Measurements from ENCODE around the gene C1orf174. TPM values are rescaled to one million over a fixed set of nuclear protein-coding genes. Genes with fewer than 3 reads are reported as not detected.
A peak's percentile ranks its signal among the peaks of the same experiment; 100 is the strongest.

The C1orf174 gene
- total RNA-seq, 2 experiments from 2014 or later: 24.1 to 25.5 TPM

GRCh38 chr1:3857791-3858129 is 42.3 kb downstream of the C1orf174 start:
- CTCF ChIA-PET: interaction anchor here (0.7 to 2.2 kb wide), 8 partner anchors 20 to 88 kb away, joined by 3 to 17 read pairs (median 7); partner anchors contain the start of genes C1orf174 and LRRC47
- H3K4me3 Mint-ChIP-seq: peak overlapping the region; percentile 83
- H3K4me1 Mint-ChIP-seq: peaks cover 33% of the 10 kb centered on the region
- POLR2A ChIA-PET: interaction anchor here (1.0 to 2.5 kb wide), 7 partner anchors 26 to 62 kb away, joined by 3 to 21 read pairs (median 3); partner anchors contain the start of genes C1orf174 and LRRC47
- no peaks in the 10 kb centered on the region for H3K9me3 Mint-ChIP-seq
- DNase-seq: no peak
- H3K36me3 Mint-ChIP-seq (ENCODE audit: low read depth): peaks cover 5% of the 10 kb centered on the region
- H3K27me3 Mint-ChIP-seq: no peaks in the 10 kb centered on the region
- H3K27ac Mint-ChIP-seq: no peak overlapping the region

GRCh38 chr1:3856923-3857790 is 42.9 kb downstream of the C1orf174 start, which contains the start of the genes CEP104 and DFFB:
Gene CEP104 (minus strand): TSS chr1:3857211. CDS start chr1:3852407, 4,804 bp downstream.
Gene DFFB (plus strand): TSS chr1:3857476. CDS start chr1:3857604, 128 bp downstream.
- H3K4me1 Mint-ChIP-seq: peaks cover 33% of the 10 kb centered on the region
- H3K27ac Mint-ChIP-seq: peak within 1 kb of the TSS; percentile 72
- H3K36me3 Mint-ChIP-seq (ENCODE audit: low read depth): peaks cover 5% of the 10 kb centered on the region
- H3K4me3 Mint-ChIP-seq: peak within 1 kb of the TSS; percentile 84
- no peaks in the 10 kb centered on the region for H3K9me3 Mint-ChIP-seq
- peak; percentile 97 for DNase-seq
- H3K27me3 Mint-ChIP-seq: no peaks in the 10 kb centered on the region
- ChIA-PET CTCF (interaction anchor here (0.7 to 2.2 kb wide), 9 partner anchors 20 to 366 kb away, joined by 3 to 17 read pairs (median 6); partner anchors contain the start of genes C1orf174 and LRRC47), POLR2A (interaction anchor here (1.0 to 2.5 kb wide), 8 partner anchors 26 to 61 kb away, joined by 3 to 21 read pairs (median 3); partner anchors contain the start of genes C1orf174 and LRRC47)

- CTCF ChIA-PET: no interaction called here
- H3K27ac Mint-ChIP-seq: no peak overlapping the region
- no peaks in the 10 kb centered on the region for H3K27me3 Mint-ChIP-seq
- DNase-seq: no peak
- POLR2A ChIA-PET: interaction anchor here (1.1 kb wide), 1 partner anchor 57 kb away, joined by 3 read pairs; the partner anchor contains the start of gene LRRC47
- no peaks in the 10 kb centered on the region for H3K9me3 Mint-ChIP-seq
- peaks cover 15% of the 10 kb centered on the region for H3K36me3 Mint-ChIP-seq (ENCODE audit: low read depth)
- peaks cover 20% of the 10 kb centered on the region for H3K4me1 Mint-ChIP-seq
- H3K4me3 Mint-ChIP-seq: no peak overlapping the region
Measured at GRCh38 chr1:3852711-3853485, 47.2 kb downstream of the C1orf174 start.

GRCh38 chr1:3852091-3852490 is 48.0 kb downstream of the C1orf174 start:
- Mint-ChIP-seq H3K9me3 (no peaks in the 10 kb centered on the region), H3K4me3 (no peak overlapping the region), H3K27me3 (no peaks in the 10 kb centered on the region), H3K36me3 (ENCODE audit: low read depth) (peaks cover 22% of the 10 kb centered on the region), H3K27ac (no peak overlapping the region), H3K4me1 (peaks cover 18% of the 10 kb centered on the region)
- no peak for DNase-seq
- CTCF ChIA-PET: no interaction called here
- POLR2A ChIA-PET: interaction anchor here (1.1 kb wide), 1 partner anchor 56 kb away, joined by 3 read pairs; the partner anchor contains the start of gene LRRC47

GRCh38 chr1:3851292-3851691 is 48.8 kb downstream of the C1orf174 start:
- no peak for DNase-seq
- Mint-ChIP-seq H3K4me1 (peaks cover 17% of the 10 kb centered on the region), H3K27ac (no peak overlapping the region), H3K36me3 (ENCODE audit: low read depth) (peaks cover 27% of the 10 kb centered on the region), H3K9me3 (no peaks in the 10 kb centered on the region), H3K27me3 (no peaks in the 10 kb centered on the region), H3K4me3 (no peak overlapping the region)
- ChIA-PET CTCF (no interaction called here), POLR2A (no interaction called here)

GRCh38 chr1:3850857-3851256 is 49.2 kb downstream of the C1orf174 start:
- CTCF ChIA-PET: no interaction called here
- POLR2A ChIA-PET: no interaction called here
- H3K4me1 Mint-ChIP-seq: peaks cover 12% of the 10 kb centered on the region

GRCh38 chr1:3847081-3847480 is 53.0 kb downstream of the C1orf174 start:
- CTCF ChIA-PET: no interaction called here
- H3K36me3 Mint-ChIP-seq (ENCODE audit: low read depth): peaks cover 38% of the 10 kb centered on the region
- no peak overlapping the region for H3K27ac Mint-ChIP-seq
- POLR2A ChIA-PET: no interaction called here
- no peak overlapping the region for H3K4me3 Mint-ChIP-seq
- no peaks in the 10 kb centered on the region for H3K9me3 Mint-ChIP-seq
- no peak for DNase-seq
- no peaks in the 10 kb centered on the region for H3K27me3 Mint-ChIP-seq
- no peaks in the 10 kb centered on the region for H3K4me1 Mint-ChIP-seq

More at GRCh38 chr1:3850857-3851256, 49.2 kb downstream of the C1orf174 start:
- Mint-ChIP-seq H3K9me3 (no peaks in the 10 kb centered on the region), H3K36me3 (ENCODE audit: low read depth) (peaks cover 27% of the 10 kb centered on the region), H3K27ac (no peak overlapping the region), H3K4me3 (no peak overlapping the region), H3K27me3 (no peaks in the 10 kb centered on the region)
- no peak for DNase-seq

- peaks cover 42% of the 10 kb centered on the region for H3K36me3 Mint-ChIP-seq (ENCODE audit: low read depth)
- H3K9me3 Mint-ChIP-seq: no peaks in the 10 kb centered on the region
- no peaks in the 10 kb centered on the region for H3K27me3 Mint-ChIP-seq
- ChIA-PET CTCF (interaction anchor here (0.9 kb wide), 1 partner anchor 228 kb away, joined by 5 read pairs; no protein-coding TSS in a partner anchor), POLR2A (no interaction called here)
- no peak overlapping the region for H3K27ac Mint-ChIP-seq
- H3K4me1 Mint-ChIP-seq: no peaks in the 10 kb centered on the region
- no peak overlapping the region for H3K4me3 Mint-ChIP-seq
- DNase-seq: no peak
Measured at GRCh38 chr1:3846541-3846940, 53.5 kb downstream of the C1orf174 start.

- H3K27ac Mint-ChIP-seq: no peak overlapping the region
- peaks cover 2% of the 10 kb centered on the region for H3K9me3 Mint-ChIP-seq
- ChIA-PET CTCF (no interaction called here), POLR2A (no interaction called here)
- H3K4me1 Mint-ChIP-seq: no peaks in the 10 kb centered on the region
- no peak for DNase-seq
- H3K36me3 Mint-ChIP-seq (ENCODE audit: low read depth): peaks cover 58% of the 10 kb centered on the region
- no peaks in the 10 kb centered on the region for H3K27me3 Mint-ChIP-seq
- H3K4me3 Mint-ChIP-seq: no peak overlapping the region
Measured at GRCh38 chr1:3842912-3843311, 57.2 kb downstream of the C1orf174 start.

GRCh38 chr1:3841491-3841890 is 58.6 kb downstream of the C1orf174 start:
- POLR2A ChIA-PET: no interaction called here
- DNase-seq: no peak
- no peak overlapping the region for H3K27ac Mint-ChIP-seq
- CTCF ChIA-PET: no interaction called here
- H3K4me1 Mint-ChIP-seq: no peaks in the 10 kb centered on the region
- H3K4me3 Mint-ChIP-seq: no peak overlapping the region
- H3K9me3 Mint-ChIP-seq: peaks cover 7% of the 10 kb centered on the region
- peaks cover 62% of the 10 kb centered on the region for H3K36me3 Mint-ChIP-seq (ENCODE audit: low read depth)
- no peaks in the 10 kb centered on the region for H3K27me3 Mint-ChIP-seq

Measured in activated CD4-positive, alpha-beta memory T cell treated with anti-CD3 and anti-CD28 coated beads, Interleukin-2, amount 10 ng/mL, durations not matched to agents 7 days and 5 days (primary cell).